OCI-M2 (cell line): ENCODE measurements around the gene RPL39.
"Not testable (repeated sequence)": the region's sequence is repeated elsewhere in the genome, so short reads cannot be mapped to it uniquely, and the experiment has no call there.

Experiments used
- DNase-seq: peaks from one replicate; lab custom pipeline; 2025; ENCODE audit not compliant: unreplicated experiment; lab: John Stamatoyannopoulos, UW

The RPL39 gene

DNA sequence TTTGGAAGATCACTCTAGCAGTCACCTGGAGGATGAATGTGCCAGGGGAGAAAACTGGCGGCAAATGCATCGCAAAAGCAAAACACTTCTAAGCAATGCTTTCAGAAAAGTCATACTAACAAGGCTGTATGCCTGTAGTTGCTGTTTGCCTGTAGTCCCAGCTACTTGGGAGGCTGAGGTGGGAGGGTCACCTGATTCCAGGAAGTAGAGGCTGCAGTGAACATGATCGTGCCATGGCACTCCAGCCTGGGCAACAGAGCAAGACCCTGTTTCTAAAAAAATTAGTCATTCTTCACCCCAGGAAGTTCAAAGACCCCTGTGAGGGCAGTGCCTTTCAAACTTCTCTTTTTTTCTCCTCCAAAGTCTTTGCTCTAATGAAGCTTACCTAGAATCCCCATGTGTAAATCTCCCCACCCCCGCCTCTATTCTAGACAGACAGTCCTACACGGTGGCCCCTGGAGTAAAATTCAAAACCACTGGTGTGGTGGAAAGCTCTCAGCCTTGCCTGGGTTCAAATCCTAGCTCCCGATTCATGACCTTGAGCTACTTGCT lies 27.5 kb downstream of the RPL39 start:
- no peak for DNase-seq

DNA sequence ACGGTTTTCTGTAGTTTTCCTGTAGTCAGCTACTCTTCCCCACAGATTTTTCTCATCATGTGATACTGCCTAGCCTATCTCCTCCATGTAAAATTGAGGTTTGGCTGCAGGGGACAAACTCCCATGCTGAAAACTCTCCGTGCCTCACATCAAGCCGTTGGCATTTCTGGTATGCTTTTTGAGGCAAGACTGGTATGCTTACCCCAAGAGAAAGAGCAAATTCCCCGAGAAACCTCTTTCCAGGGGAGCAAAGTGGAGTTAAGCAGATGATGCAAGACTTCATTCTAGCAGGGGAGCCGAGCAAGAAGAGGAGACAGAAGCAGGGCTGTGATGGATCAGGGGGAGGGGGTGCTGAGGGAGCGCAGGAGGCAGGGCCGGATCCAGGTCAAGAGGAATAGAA lies 28.2 kb downstream of the RPL39 start:
- DNase-seq = no peak

DNA sequence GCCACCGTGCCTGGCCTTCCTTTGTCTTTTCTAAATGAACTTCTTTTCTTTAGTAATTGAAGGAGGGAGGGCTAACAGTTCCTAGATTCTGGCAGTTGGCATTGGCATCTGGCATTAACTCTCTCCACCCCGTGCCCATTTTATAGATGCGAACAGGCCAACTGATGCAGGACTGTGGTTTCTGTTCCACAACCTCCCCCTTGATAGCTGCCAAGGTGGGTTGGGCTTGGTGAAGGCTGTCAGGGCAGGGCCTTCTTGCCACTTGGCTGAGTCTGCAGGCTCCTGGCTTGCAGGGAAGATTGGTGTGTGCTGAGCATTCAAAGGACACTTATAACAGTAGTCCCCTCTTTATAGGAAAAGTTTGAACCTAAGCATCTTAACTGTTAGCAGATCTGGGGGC lies 28.7 kb downstream of the RPL39 start:
- DNase-seq = no peak

DNA sequence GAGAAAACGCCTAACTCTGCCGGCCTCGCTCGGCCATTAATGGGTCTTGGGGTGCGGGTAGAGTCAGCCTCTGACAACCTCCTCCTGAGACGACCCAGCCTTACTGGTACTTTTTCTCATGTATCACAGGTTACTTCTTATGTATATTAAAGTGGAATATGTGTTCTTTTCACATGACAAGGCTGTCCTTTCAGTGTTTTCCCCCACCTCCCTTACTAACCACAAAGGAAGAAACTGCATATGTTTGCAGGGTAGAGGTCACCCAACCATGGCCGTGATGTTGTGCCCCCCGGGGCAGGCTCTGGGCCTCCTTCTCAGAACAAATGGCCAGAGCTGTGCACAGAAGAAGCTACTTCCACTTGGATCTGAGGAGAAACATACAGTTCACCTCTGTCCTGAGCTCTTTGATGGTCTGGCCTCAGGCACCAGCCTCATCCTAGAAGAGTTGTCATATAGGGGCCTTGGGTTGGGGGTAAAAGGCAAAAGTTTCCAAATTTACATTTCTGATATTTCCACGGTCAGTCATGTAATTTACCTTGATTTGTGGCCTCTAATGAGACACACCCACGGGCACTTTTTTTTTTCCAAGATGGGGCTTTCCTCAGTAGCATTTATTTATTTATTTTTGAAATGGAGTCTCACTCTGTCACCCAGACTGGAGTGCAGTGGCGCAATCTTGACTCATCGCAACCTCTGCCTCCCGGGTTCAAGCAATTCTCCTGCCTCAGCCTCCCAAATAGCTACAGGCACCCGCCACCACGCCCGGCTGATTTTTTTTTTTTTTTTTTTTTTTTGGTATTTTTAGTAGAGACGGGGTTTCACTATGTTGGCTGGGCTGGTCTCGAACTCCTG lies 31.2 kb downstream of the RPL39 start:
- DNase-seq = no peak

DNA sequence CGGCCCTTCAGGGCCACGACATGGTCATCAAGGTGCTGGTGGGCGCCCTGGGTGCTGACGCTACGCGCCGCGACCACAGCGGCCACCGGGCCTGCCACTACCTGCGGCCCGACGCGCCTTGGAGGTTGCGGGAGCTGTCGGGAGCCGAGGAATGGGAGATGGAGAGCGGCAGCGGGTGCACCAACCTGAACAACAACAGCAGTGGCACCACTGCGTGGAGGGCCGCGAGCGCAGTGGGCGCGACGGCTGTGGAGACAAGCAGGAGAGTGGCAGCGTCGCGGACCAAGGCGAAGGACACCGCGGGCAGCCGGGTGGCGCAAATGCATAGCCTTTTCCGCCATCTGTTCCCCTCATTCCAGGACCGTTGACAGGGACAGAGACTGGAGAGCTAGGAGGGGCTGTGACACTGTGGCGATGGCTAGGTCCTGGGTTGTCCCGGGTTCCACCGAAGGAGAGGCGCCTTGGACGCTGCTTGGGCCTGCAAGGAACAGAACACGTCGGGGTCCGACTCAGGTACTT lies 32.1 kb downstream of the RPL39 start:
- no peak for DNase-seq

DNA sequence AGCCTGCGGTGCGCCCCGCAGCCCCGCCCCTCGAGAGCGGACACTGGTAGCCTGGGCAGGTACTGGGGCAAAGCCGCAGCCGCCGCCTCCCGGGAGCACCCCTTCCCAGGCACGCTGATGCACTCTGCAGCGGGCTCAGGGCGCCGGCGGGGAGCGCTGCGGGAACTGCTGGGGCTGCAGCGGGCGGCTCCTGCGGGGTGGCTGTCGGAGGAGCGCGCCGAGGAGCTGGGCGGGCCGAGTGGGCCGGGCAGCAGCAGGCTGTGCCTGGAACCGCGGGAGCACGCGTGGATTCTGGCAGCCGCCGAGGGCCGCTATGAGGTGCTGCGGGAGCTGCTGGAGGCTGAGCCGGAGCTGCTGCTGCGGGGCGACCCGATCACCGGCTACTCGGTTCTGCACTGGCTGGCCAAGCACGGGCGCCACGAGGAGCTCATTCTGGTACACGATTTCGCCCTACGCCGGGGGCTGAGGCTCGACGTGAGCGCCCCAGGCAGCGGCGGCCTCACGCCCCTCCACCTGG lies 32.6 kb downstream of the RPL39 start:
- no peak for DNase-seq

DNA sequence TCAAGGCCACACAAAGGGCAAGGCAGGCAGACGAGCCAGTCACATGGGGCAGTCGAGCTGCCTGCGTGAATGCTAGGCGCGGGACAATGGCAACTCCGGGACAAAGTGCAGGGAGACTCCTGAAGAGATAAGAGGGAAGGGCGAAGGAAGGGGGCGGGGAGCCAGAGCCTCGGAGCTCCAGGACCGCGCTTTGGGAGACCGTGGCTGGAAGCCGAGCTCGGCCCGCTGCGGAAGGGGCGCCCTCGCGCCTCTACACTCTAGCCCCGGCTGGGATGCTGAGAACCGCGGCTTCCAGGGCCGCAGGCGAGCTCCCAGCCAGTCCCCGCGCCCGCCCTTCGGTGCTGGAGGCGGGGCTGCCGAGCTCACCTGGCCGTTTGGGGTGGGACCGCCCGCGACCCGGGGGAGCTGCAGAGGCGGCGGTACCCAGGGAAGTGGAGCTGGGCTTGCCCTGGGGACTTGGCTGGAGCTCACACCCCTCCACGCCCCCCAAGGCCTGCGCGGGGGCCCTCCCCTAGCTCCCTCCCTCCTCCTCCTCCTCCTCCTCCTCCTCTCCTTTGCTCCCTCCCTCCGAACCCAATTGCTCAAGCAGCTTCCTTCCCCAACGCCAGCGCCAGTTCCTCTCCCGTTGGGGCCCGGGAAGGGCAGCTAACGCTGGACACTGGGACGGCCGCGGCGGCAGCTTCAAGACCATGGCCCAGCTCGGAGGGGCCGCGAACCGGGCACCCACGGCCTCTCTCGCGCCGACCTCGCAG lies 33.3 kb downstream of the RPL39 start, which contains the start of gene SOWAHD:
Gene SOWAHD (plus strand): TSS at position 610 of the 752 bp plus-strand sequence. CDS start 80 bp downstream, at position 690.
- DNase-seq = no peak

DNA sequence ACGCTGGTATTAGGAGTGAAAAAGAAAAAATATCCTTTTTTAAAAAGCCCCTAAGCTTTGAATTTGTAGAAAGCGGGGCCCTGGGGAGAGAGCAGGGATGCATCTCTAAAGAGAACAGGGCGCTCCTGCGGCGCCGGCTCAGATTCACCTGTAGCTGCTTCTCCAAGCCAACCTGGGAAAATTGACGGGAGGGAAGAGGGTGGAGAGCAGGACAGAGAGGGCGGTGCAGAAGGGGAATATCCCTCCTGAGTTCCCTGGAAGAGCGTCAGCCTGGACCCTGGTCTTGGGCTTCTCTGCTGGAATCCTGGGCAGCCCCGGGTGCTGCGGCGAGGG lies 33.8 kb downstream of the RPL39 start:
- no peak for DNase-seq

DNA sequence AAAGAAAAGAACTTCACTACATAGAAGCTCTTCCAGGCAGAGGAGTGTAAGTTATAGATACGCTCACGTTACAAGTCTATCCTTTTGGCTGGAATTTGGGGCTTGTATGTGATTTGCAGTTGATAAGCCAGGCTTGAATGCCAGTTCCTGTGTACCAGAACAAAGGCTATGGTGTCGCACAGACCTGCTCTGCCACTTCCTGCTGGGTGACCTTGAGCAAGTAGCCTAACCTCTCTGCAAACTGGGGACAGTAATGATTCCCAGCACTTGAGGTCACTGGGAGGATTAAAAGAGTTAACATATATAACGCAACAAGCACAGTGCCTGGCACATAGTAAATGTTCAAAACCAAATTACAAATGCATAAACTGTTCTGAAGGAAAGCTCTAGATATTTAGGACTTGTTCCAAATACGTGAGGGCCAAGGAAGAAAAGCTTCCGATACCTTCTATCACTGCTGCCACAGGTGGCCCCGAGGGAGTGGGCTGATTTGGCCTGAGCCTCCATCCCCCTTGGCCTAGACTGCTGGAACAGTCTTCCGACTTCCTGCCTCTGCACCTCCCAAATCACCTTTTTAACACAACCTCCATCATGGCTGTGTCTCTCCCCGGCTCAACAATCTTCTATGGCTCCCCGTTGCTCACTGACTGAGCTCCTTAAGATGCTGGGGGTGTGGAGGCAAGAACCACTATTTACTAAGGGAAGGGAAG lies 34.3 kb downstream of the RPL39 start:
- no peak for DNase-seq

DNA sequence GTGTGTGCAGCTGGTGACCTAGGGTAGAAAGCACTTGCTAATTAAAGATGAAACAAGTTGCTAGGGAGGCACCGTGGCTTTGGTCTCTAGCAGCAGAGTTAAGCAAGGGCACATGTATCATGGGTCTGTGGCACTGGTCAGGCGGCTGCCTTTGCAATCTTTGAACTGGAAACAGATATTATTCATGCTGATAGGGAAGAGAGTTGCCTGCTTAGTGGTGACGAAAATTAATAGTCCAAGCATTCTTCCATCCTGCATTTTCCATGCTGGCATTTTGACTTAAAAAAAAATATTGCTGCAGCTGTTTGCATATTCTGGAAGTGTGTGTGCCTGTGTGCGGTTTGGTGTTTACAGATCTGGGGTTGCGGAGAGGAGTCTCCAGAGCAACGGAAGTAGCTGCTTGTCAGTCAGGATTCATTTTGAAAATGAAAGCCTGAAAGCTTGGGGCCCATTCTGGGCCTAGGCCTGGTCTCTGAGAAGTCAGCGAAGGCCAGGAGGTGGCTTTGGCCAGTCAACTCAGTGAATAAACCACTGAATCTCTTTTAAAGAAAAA lies 35.4 kb downstream of the RPL39 start:
- DNase-seq = no peak

DNA sequence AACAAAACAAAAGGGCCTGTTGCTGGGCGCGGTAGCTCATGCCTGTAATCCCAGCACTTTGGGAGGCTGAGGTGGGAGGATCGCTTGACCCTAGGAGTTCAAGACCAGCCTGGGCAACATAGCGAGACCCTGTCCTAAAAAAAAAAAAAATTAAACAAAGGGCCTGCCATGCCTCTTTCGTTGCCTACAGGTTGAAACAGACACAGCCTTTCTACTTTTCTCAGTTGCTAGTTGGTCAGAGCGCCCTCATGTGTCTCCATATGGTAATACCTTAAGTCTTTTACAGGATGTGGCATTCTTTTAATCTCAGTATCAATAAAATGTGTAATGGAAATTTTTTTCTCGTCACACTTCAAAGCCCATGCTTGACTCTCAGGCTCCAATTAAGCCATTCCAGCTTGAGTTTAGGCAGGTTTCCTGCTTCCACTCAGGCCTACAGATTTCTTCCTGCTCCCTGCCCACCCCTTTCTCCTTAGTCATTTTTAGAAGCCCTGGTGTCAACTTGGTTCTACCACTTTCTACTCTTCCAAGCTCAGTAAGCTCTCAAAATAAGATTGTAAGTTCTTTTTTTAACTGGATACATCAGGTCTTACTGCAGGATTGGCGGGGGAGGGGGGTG lies 37.7 kb downstream of the RPL39 start:
- no peak for DNase-seq

DNA sequence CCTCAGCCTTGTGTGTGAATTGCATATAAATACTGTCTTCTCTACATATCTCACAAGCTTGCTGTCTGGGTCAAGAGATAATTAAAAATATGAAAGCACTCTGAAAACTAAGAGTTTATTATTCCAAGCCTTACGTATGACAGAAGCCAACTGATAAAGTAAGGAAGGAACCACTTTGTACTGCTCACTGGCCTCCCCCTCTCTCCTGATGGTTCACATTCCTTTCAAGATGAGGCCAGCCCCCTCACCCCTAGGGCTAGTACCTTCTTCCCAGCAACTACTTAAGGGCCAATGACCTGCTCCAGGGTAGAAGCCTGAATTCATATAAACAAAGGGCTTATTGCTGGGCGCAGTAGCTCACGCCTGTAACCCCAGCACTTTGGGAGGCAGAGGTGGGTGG lies 38.4 kb downstream of the RPL39 start:
- no peak for DNase-seq

DNA sequence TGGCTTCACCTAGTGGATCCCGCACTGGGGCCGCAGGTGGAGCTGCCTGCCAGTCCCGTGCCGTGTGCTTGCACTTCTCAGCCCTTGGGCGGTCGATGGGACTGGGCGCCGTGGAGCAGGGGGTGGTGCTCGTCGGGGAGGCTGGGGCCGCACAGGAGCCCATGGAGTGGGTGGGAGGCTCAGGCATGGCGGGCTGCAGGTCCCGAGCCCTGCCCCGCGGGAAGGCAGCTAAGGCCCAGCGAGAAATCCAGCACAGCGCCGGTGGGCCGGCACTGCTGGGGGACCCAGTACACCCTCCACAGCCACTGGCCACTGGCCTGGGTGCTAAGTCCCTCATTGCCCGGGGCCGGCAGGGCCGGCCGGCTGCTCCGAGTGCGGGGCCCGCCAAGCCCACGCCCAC lies 40.7 kb downstream of the RPL39 start:
- not testable (repeated sequence) for DNase-seq

DNA sequence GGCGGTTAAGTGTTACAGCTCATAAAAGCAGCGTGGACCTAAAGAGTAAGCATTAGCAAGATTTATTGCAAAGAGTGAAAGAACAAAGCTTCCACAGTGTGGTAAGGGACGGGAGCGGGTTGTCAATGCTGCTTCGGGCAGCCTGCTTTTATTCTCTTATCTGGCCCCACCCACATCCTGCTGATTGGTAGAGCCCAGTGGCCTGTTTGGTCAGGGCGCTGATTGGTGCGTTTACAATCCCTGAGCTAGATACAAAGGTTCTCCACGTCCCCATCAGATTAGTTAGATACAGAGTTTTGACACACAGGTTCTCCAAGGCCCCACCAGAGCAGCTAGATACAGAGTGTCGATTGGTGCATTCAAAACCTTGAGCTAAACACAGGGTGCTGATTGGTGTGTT lies 41.3 kb downstream of the RPL39 start:
- not testable (repeated sequence) for DNase-seq

DNA sequence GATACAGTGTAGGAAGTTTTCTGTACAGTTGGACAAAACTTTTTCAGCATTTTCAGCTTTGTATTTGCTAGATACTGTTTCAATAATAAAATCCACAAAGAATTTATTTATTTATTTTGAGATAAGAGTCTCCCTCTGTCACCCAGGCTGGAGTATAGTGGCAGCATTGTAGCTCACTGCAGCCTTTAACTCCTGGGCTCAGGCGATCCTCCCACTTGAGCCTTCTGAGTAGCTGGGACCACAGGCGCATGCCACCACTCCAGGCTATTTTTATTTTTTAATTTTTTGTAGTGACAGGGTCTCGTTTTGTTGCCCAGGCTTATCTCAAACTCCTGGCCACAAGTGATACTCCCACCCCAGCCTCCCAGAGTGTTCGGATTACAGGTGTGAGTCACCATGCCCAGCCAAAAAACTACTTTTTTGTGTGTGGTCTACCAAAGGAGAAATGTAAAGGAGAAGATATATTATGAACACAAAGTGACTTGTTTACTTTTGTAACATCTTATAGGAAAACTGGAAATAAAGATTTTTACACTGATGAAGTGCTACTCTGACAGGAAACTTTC lies 46.1 kb downstream of the RPL39 start:
- no peak for DNase-seq

DNA sequence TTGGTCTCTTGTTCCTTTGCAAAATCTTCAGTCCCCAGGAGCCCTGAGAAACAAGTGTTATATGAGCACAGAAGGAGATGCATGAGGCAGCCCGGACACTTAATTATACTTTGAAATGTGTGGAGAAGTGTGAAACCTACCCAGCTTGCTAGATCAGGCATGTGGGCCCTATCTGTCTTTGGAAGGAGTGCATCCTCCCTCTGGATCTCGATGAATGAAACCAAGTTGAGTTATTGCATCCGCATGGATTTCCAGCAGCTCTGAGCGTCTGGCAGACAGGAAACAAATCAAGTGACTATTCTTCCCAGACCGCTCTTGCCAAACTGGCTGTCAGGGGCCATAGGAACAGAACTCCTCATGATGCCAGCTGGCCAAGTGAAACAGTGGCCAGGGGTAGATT lies 52.7 kb downstream of the RPL39 start:
- no peak for DNase-seq
